Heart left ventricle (tissue), 13 donors: Measurements from ENCODE around the gene ERBB3.

ENCODE experiments used
- POLR2A ChIP-seq, 2 donors: fragments of 450-650 bp; IDR thresholded peaks; one replicate each; pipeline ENCODE4 v1.6.1; 2017; ENCODE audit warnings: antibody characterized with exemption in 2 of 2, mild to moderate bottlenecking in 2 of 2, moderate library complexity in 2 of 2
- TF ChIP-seq, protein P1 (sequence below), 12 donors: fragments of 200-600 bp; sonication (generic) in 4 of 12; IDR thresholded peaks; one replicate each; pipeline versions ENCODE4 v1.5.0 to v1.8.0; 2018 to 2022; ENCODE audit warnings: antibody characterized with exemption in 12 of 12, mild to moderate bottlenecking in 5 of 12
- donor health status: ischemic (EF 13 %, LVEDD 7.1; RV severe dilation, severe dysfunction).
- donor health status: DM: no; HTN: yes; CAD: no.
- donor health status: DM: no; HTN: no; CAD: no.
- donor health status: ischemic (EF 25% LVEDD 6.9; RV normal size, moderate dysfunction).
- donor health status: ischemic (EF 25% LVEDD 5.7; RV mildly dilated, moderate dysfunction).
- donor health status: ischemic (EF 35%, LVEDD 5.7; RV mildly dilated, moderate dysfunction).
- donor health status: nonischemic (EF 11% LVEDD 7.7; RV severe dilation, severe dysfunction).
- donor health status: DM: yes; HTN: yes; CAD: no.
- donor health status: PGD.
- donor health status: ischemic (EF 29% LVEDD 5.4; RV normal size, mild dysfunction).
- donor health status: nonischemic (EF 23%, LVEDD 6.1; RV moderate dilation, normal function).

- no peak for TF ChIP-seq POLR2A (IDR thresholded peaks at IDR 0.05)
- TF ChIP-seq, protein P1, sequence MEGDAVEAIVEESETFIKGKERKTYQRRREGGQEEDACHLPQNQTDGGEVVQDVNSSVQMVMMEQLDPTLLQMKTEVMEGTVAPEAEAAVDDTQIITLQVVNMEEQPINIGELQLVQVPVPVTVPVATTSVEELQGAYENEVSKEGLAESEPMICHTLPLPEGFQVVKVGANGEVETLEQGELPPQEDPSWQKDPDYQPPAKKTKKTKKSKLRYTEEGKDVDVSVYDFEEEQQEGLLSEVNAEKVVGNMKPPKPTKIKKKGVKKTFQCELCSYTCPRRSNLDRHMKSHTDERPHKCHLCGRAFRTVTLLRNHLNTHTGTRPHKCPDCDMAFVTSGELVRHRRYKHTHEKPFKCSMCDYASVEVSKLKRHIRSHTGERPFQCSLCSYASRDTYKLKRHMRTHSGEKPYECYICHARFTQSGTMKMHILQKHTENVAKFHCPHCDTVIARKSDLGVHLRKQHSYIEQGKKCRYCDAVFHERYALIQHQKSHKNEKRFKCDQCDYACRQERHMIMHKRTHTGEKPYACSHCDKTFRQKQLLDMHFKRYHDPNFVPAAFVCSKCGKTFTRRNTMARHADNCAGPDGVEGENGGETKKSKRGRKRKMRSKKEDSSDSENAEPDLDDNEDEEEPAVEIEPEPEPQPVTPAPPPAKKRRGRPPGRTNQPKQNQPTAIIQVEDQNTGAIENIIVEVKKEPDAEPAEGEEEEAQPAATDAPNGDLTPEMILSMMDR (IDR thresholded peaks at IDR 0.05): peak in 1 of 12 donors; percentile 9
Measured at GRCh38 chr12:56079723-56080555, at the start of gene ERBB3.
